ENCODE measurements around the gene C11orf97. TPM values are rescaled to one million over a fixed set of nuclear protein-coding genes. Genes with fewer than 3 reads are reported as not detected.

Gene C11orf97
- total and polyA plus RNA-seq, 9 of the 15 experiments (the other 6 are each of a cell fraction or from before 2014, with no cell fraction given) = not detected

GRCh38 chr11:94563176-94563847, 51.1 kb downstream of the C11orf97 start (continued):
- TF ChIP-seq ZNF318 (IDR thresholded peaks at IDR 0.05; ENCODE audit: borderline replicate concordance in 1 of 2, low read depth in 1 of 2) = no peak
- TF ChIP-seq, protein P1, sequence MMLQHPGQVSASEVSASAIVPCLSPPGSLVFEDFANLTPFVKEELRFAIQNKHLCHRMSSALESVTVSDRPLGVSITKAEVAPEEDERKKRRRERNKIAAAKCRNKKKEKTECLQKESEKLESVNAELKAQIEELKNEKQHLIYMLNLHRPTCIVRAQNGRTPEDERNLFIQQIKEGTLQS (IDR thresholded peaks at IDR 0.05) = peak; percentile 59
- TF ChIP-seq, protein P1 (CRISPR knock-in tag; conservative IDR thresholded peaks at IDR 0.05) = no peak
- TF ChIP-seq SIX5 (IDR thresholded peaks at IDR 0.05; ENCODE audit: borderline replicate concordance in 1 of 2, insufficient read depth in 1 of 2, low read depth in 1 of 2, low read length in 2 of 2) = no peak
